Vagina (tissue), 2 donors: ENCODE results near the gene NMT1.

ENCODE experiments used
- CTCF ChIP-seq, 3 experiments: fragments of 450-650 bp in 2 of 3; fragments of 200-600 bp in 1 of 3; sonication (generic) in 1 of 3; IDR thresholded peaks; one replicate each; pipeline ENCODE4 v1.5.1; 2017 to 2019; ENCODE audit warnings: antibody characterized with exemption in 3 of 3, mild to moderate bottlenecking in 2 of 3, moderate library complexity in 2 of 3
- POLR2A ChIP-seq, 2 donors: fragments of 450-650 bp; IDR thresholded peaks; one replicate each; pipeline ENCODE4 v1.6.1; 2017; ENCODE audit warnings: antibody characterized with exemption in 2 of 2, mild to moderate bottlenecking in 2 of 2, moderate library complexity in 2 of 2

GRCh38 chr17:45090711-45091110 lies 29.6 kb downstream of the NMT1 start:
- TF ChIP-seq CTCF (IDR thresholded peaks at IDR 0.05): no peak
- no peak for TF ChIP-seq POLR2A (IDR thresholded peaks at IDR 0.05)
